ENCODE data around the gene BNIPL. TPM values are rescaled to one million over a fixed set of nuclear protein-coding genes. Genes with fewer than 3 reads are reported as not detected.

BNIPL gene
- total RNA-seq, 1 donor: 0.10 TPM

Other genes with a start within 250 kb of the BNIPL start
- 8.1 TPM for gene CTSK, start 228.3 kb upstream of the BNIPL start, total RNA-seq
- gene ARNT, start 160.0 kb upstream of the BNIPL start, total RNA-seq: 38.5 TPM
- not detected for gene CTXND2, start 149.4 kb upstream of the BNIPL start, total RNA-seq
- gene SETDB1, start 110.2 kb upstream of the BNIPL start, total RNA-seq: 47.3 TPM
- gene CERS2, start 61.8 kb upstream of the BNIPL start, total RNA-seq: 84.8 TPM
- 0.10 TPM for gene ANXA9, start 54.3 kb upstream of the BNIPL start, total RNA-seq
- gene MINDY1, start 29.7 kb upstream of the BNIPL start, total RNA-seq: 14.4 TPM
- gene PRUNE1, start 28.1 kb upstream of the BNIPL start, total RNA-seq: 18.2 TPM
- 0.31 TPM for gene C1orf56, start 11.2 kb downstream of the BNIPL start, total RNA-seq
- 250 TPM for gene CDC42SE1, start 23.0 kb downstream of the BNIPL start, total RNA-seq
- gene MLLT11, start 23.8 kb downstream of the BNIPL start, total RNA-seq: 4.6 TPM
- gene GABPB2, start 34.2 kb downstream of the BNIPL start, total RNA-seq: 22.0 TPM
- 0.52 TPM for gene SEMA6C, start 110.0 kb downstream of the BNIPL start, total RNA-seq
- gene TNFAIP8L2, start 120.1 kb downstream of the BNIPL start, total RNA-seq: 4.6 TPM
- gene LYSMD1, start 129.3 kb downstream of the BNIPL start, total RNA-seq: 1.3 TPM
- 41.6 TPM for gene SCNM1, start 129.6 kb downstream of the BNIPL start, total RNA-seq
- gene TMOD4, start 139.4 kb downstream of the BNIPL start, total RNA-seq: not detected
- gene VPS72, start 153.6 kb downstream of the BNIPL start, total RNA-seq: 9.9 TPM
- gene PIP5K1A, start 162.0 kb downstream of the BNIPL start, total RNA-seq: 46.7 TPM
- gene PSMD4, start 218.1 kb downstream of the BNIPL start, total RNA-seq: 74.3 TPM
- 45.5 TPM for gene ZNF687, start 245.7 kb downstream of the BNIPL start, total RNA-seq

Data from mononuclear cell (primary cell).